IgD-negative memory B cell (primary cell): ENCODE measurements around the gene ZCCHC7. TPM values are rescaled to one million over a fixed set of nuclear protein-coding genes. Genes with fewer than 3 reads are reported as not detected.

Source experiments
- H3K27ac Mint-ChIP-seq, 3 donors: one replicate each; pipeline ENCODE4 v1.8.0; 2020 to 2022; ENCODE audit warnings: mild to moderate bottlenecking in 3 of 3, mixed read lengths in 3 of 3, moderate library complexity in 1 of 3
- H3K27me3 Mint-ChIP-seq: one replicate; pipeline ENCODE4 v1.8.0; 2021; ENCODE audit warnings: mixed read lengths
- H3K36me3 Mint-ChIP-seq: one replicate; pipeline ENCODE4 v1.8.0; 2020; ENCODE audit warnings: mild to moderate bottlenecking, mixed read lengths
- H3K4me1 Mint-ChIP-seq, 3 donors: one replicate each; pipeline ENCODE4 v1.8.0; 2020 to 2022; ENCODE audit warnings: mixed read lengths in 3 of 3, mild to moderate bottlenecking in 1 of 3
- H3K4me3 Mint-ChIP-seq, 4 donors: one replicate each; pipeline ENCODE4 v1.8.0; 2020 to 2022; ENCODE audit warnings: mild to moderate bottlenecking in 4 of 4, mixed read lengths in 4 of 4, moderate library complexity in 3 of 4
- H3K9me3 Mint-ChIP-seq, 3 donors: one replicate each; pipeline ENCODE4 v1.8.0; 2020 to 2021; ENCODE audit warnings: mixed read lengths in 3 of 3, mild to moderate bottlenecking in 1 of 3
- polyA plus RNA-seq: library from polyadenylated mRNA; unstranded; fragments of 300-500 nt; fragmentation: Illumina TruSeq; gene quantifications from one replicate; pipeline ENCODE4 v1.2.3, GENCODE V29; 2021

The ZCCHC7 gene
- polyA plus RNA-seq, 1 donor from 2014 or later, result 76.8 TPM

- H3K4me3 Mint-ChIP-seq, result peak overlapping the region; percentile 60 to 91 (median 76)
- peaks cover 39 to 62% (median 50%) of the 10 kb centered on the region in 3 donors for H3K4me1 Mint-ChIP-seq
- peaks cover 1% of the 10 kb centered on the region for H3K36me3 Mint-ChIP-seq
- H3K9me3 Mint-ChIP-seq, result no peaks in the 10 kb centered on the region
- peaks cover 3% of the 10 kb centered on the region for H3K27me3 Mint-ChIP-seq
- H3K27ac Mint-ChIP-seq, result peak overlapping the region; percentile 79 to 95 (median 92)
Measured at GRCh38 chr9:37369671-37370070, 249.3 kb downstream of the ZCCHC7 start.

GRCh38 chr9:37370282-37370681, 249.9 kb downstream of the ZCCHC7 start:
- peaks cover 3% of the 10 kb centered on the region for H3K27me3 Mint-ChIP-seq
- peaks cover 40 to 63% (median 56%) of the 10 kb centered on the region in 3 donors for H3K4me1 Mint-ChIP-seq
- H3K36me3 Mint-ChIP-seq, result peaks cover 1% of the 10 kb centered on the region
- H3K4me3 Mint-ChIP-seq, result peak overlapping the region; percentile 16 to 81 (median 67)
- H3K27ac Mint-ChIP-seq, result peak overlapping the region; percentile 79 to 96 (median 95)
- no peaks in the 10 kb centered on the region for H3K9me3 Mint-ChIP-seq

- H3K27me3 Mint-ChIP-seq, result peaks cover 3% of the 10 kb centered on the region
- peaks cover 1% of the 10 kb centered on the region for H3K36me3 Mint-ChIP-seq
- H3K4me1 Mint-ChIP-seq, result peaks cover 42 to 65% (median 58%) of the 10 kb centered on the region in 3 donors
- peak overlapping the region; percentile 79 to 96 (median 95) for H3K27ac Mint-ChIP-seq
- no peaks in the 10 kb centered on the region for H3K9me3 Mint-ChIP-seq
- peak overlapping the region; percentile 60 to 81 (median 67) for H3K4me3 Mint-ChIP-seq
Measured at GRCh38 chr9:37370968-37371563, 250.7 kb downstream of the ZCCHC7 start.

GRCh38 chr9:37371565-37372464, 251.4 kb downstream of the ZCCHC7 start:
- Mint-ChIP-seq H3K27ac (peak overlapping the region; percentile 79 to 96 (median 95)), H3K4me3 (peak overlapping the region; percentile 60 to 81 (median 67)), H3K36me3 (peaks cover 1% of the 10 kb centered on the region), H3K27me3 (peaks cover 3% of the 10 kb centered on the region), H3K4me1 (peaks cover 49 to 66% (median 65%) of the 10 kb centered on the region in 3 donors), H3K9me3 (no peaks in the 10 kb centered on the region)

GRCh38 chr9:37372839-37373238, 252.5 kb downstream of the ZCCHC7 start:
- Mint-ChIP-seq H3K4me3 (peak overlapping the region in 1 of 4 donors; percentile 9), H3K9me3 (no peaks in the 10 kb centered on the region), H3K27me3 (peaks cover 6% of the 10 kb centered on the region), H3K36me3 (no peaks in the 10 kb centered on the region), H3K4me1 (peaks cover 55 to 74% (median 70%) of the 10 kb centered on the region in 3 donors), H3K27ac (peak overlapping the region in 2 of 3 donors; percentile 79 to 96)

- peaks cover 63 to 81% (median 73%) of the 10 kb centered on the region in 3 donors for H3K4me1 Mint-ChIP-seq
- peaks cover 11% of the 10 kb centered on the region for H3K27me3 Mint-ChIP-seq
- no peaks in the 10 kb centered on the region for H3K36me3 Mint-ChIP-seq
- no peaks in the 10 kb centered on the region for H3K9me3 Mint-ChIP-seq
- H3K4me3 Mint-ChIP-seq, result peak overlapping the region in 1 of 4 donors; percentile 37
- H3K27ac Mint-ChIP-seq, result peak overlapping the region in 2 of 3 donors; percentile 79 to 83
Measured at GRCh38 chr9:37373621-37374020, 253.2 kb downstream of the ZCCHC7 start.

GRCh38 chr9:37374892-37375291, 254.5 kb downstream of the ZCCHC7 start:
- Mint-ChIP-seq H3K27ac (peak overlapping the region; percentile 85 to 98 (median 89)), H3K9me3 (no peaks in the 10 kb centered on the region), H3K4me3 (peak overlapping the region in 3 of 4 donors; percentile 2 to 67 (median 52)), H3K36me3 (peaks cover 2% of the 10 kb centered on the region), H3K27me3 (peaks cover 11% of the 10 kb centered on the region), H3K4me1 (peaks cover 61 to 81% (median 71%) of the 10 kb centered on the region in 3 donors)

- H3K27ac Mint-ChIP-seq, result peak overlapping the region; percentile 64 to 92 (median 83)
- H3K9me3 Mint-ChIP-seq, result no peaks in the 10 kb centered on the region
- H3K4me3 Mint-ChIP-seq, result peak overlapping the region; percentile 25 to 84 (median 70)
Measured at GRCh38 chr9:37377688-37378612, 257.6 kb downstream of the ZCCHC7 start.

GRCh38 chr9:37378613-37379004, 258.2 kb downstream of the ZCCHC7 start:
- Mint-ChIP-seq H3K4me3 (peak overlapping the region; percentile 25 to 84 (median 70)), H3K4me1 (peaks cover 63 to 74% (median 70%) of the 10 kb centered on the region in 3 donors), H3K9me3 (no peaks in the 10 kb centered on the region), H3K36me3 (peaks cover 5% of the 10 kb centered on the region), H3K27me3 (peaks cover 11% of the 10 kb centered on the region), H3K27ac (peak overlapping the region; percentile 47 to 92 (median 64))

More at GRCh38 chr9:37377688-37378612, 257.6 kb downstream of the ZCCHC7 start:
- Mint-ChIP-seq H3K4me1 (peaks cover 64 to 77% (median 69%) of the 10 kb centered on the region in 3 donors), H3K27me3 (peaks cover 11% of the 10 kb centered on the region), H3K36me3 (peaks cover 5% of the 10 kb centered on the region)

- H3K27me3 Mint-ChIP-seq, result peaks cover 11% of the 10 kb centered on the region
- peak overlapping the region in 2 of 4 donors; percentile 20 to 63 for H3K4me3 Mint-ChIP-seq
- H3K27ac Mint-ChIP-seq, result peak overlapping the region in 1 of 3 donors; percentile 9
- H3K9me3 Mint-ChIP-seq, result no peaks in the 10 kb centered on the region
- peaks cover 5% of the 10 kb centered on the region for H3K36me3 Mint-ChIP-seq
- H3K4me1 Mint-ChIP-seq, result peaks cover 62 to 74% (median 73%) of the 10 kb centered on the region in 3 donors
Measured at GRCh38 chr9:37379835-37380234, 259.5 kb downstream of the ZCCHC7 start.

- Mint-ChIP-seq H3K4me3 (peak overlapping the region in 3 of 4 donors; percentile 1 to 85 (median 52)), H3K4me1 (peaks cover 60 to 70% (median 70%) of the 10 kb centered on the region in 3 donors), H3K9me3 (no peaks in the 10 kb centered on the region), H3K27ac (peak overlapping the region in 1 of 3 donors; percentile 9), H3K36me3 (peaks cover 5% of the 10 kb centered on the region), H3K27me3 (peaks cover 11% of the 10 kb centered on the region)
Measured at GRCh38 chr9:37380570-37380969, 260.2 kb downstream of the ZCCHC7 start.

GRCh38 chr9:37381094-37381741, 260.8 kb downstream of the ZCCHC7 start:
- Mint-ChIP-seq H3K36me3 (peaks cover 5% of the 10 kb centered on the region), H3K27ac (peak overlapping the region in 2 of 3 donors; percentile 9 to 27), H3K27me3 (peaks cover 11% of the 10 kb centered on the region), H3K4me1 (peaks cover 64 to 74% (median 74%) of the 10 kb centered on the region in 3 donors), H3K9me3 (no peaks in the 10 kb centered on the region), H3K4me3 (peak overlapping the region in 2 of 4 donors; percentile 27 to 52)

- Mint-ChIP-seq H3K9me3 (no peaks in the 10 kb centered on the region), H3K4me1 (peaks cover 61 to 70% (median 69%) of the 10 kb centered on the region in 3 donors), H3K27me3 (peaks cover 11% of the 10 kb centered on the region), H3K4me3 (peak overlapping the region; percentile 45 to 90 (median 68)), H3K27ac (peak overlapping the region; percentile 27 to 96 (median 90)), H3K36me3 (peaks cover 5% of the 10 kb centered on the region)
Measured at GRCh38 chr9:37382161-37382981, 262.0 kb downstream of the ZCCHC7 start.
